ENCODE measurements around the gene NSF.

Gene NSF

DNA sequence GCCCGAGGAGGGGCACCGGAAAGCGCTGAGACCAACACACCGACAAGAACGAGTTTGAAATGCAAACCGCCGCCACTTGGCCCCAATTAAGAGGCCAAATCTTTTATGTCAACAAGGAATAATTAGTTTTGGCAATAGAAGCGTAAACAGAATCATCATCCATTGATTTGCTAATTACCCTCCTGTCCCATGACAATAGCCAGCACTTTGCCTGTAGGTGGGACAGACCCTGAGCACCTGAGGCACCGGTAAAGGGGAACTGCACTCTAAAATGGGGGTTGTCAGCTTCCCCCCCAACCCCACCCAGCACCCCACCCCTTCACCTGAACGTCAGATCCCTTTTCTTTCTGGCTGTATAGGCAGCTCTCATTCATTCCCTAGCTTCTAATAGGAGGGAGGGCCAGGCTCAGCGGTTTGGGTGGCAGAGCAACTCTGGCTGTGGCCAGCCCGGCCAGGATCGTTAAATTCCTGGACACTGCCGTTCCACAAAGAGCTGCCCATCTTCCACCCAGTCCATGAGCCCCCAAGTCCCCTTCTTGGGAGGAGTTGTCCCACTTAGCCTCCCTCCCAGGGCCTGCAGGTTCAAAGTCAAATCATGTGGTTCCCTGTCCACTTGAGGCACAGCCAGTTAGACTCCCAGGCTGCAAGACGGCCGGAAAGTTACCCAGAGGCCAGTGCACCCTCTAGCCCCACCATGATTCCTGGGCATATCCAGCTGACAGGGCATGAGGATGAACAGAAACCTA, 182.2 kb downstream of the NSF start (continued):
- no peak for TF ChIP-seq ZNF202 (tag by site-specific recombination; IDR thresholded peaks at IDR 0.05; ENCODE audit: borderline replicate concordance)
- TF ChIP-seq ZNF701 (tag by site-specific recombination; IDR thresholded peaks at IDR 0.05): no peak
- TF ChIP-seq, protein P1, sequence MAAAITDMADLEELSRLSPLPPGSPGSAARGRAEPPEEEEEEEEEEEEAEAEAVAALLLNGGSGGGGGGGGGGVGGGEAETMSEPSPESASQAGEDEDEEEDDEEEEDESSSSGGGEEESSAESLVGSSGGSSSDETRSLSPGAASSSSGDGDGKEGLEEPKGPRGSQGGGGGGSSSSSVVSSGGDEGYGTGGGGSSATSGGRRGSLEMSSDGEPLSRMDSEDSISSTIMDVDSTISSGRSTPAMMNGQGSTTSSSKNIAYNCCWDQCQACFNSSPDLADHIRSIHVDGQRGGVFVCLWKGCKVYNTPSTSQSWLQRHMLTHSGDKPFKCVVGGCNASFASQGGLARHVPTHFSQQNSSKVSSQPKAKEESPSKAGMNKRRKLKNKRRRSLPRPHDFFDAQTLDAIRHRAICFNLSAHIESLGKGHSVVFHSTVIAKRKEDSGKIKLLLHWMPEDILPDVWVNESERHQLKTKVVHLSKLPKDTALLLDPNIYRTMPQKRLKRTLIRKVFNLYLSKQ (tag by site-specific recombination; IDR thresholded peaks at IDR 0.05; ENCODE audit: borderline replicate concordance): no peak

DNA sequence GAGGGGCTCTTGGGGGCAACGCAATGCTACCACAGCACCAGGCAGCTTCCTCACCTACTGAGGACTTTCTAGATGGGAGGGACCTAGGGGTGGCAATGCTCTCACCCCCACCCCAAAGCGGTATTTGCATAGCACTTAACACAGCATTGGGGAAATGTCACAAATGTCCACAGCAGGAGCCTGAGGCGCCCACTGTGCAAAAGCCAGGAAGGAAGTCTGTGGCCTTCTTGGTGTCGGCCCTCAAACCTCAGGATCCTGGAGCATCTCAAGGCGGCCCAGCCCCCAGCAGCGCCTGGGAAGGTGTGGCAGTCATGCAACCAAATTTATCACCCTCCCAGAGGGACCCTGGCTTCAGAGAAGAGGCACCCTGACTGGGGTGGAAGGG, 182.7 kb downstream of the NSF start:
- TF ChIP-seq ZNF302 (tag by site-specific recombination; IDR thresholded peaks at IDR 0.05; ENCODE audit: low read depth) (no peak), ZIC2 (tag by site-specific recombination; IDR thresholded peaks at IDR 0.05) (peak; percentile 44), ZBTB8A (tag by site-specific recombination; IDR thresholded peaks at IDR 0.05) (no peak)
- Histone ChIP-seq H3K36me3 (ENCODE audit: control insufficient read depth in 2 of 2, insufficient read depth in 1 of 2, low read length in 2 of 2) (peaks cover 0 to 5% of the 10 kb centered on the region in 2 experiments; a peak in 2 of 3 replicates), H3K9me3 (ENCODE audit: control insufficient read depth, insufficient read depth, low read depth, low read length) (no peaks in the 10 kb centered on the region), H3K4me1 (ENCODE audit: control insufficient read depth, insufficient read depth, low read length) (0 out of 2 replicates have a peak, but pooled peaks cover 4% of the 10 kb centered on the region), H3K27ac (ENCODE audit: extremely low read depth, low read depth, low read length) (no peak overlapping the region), H3K4me3 (ENCODE audit: low read depth, low read length) (no peak overlapping the region)
- ChIA-PET POLR2A (interaction anchor here (0.6 kb wide), 1 partner anchor 294 kb away, joined by 4 read pairs; no protein-coding TSS in a partner anchor), CTCF (no interaction called here)

DNA sequence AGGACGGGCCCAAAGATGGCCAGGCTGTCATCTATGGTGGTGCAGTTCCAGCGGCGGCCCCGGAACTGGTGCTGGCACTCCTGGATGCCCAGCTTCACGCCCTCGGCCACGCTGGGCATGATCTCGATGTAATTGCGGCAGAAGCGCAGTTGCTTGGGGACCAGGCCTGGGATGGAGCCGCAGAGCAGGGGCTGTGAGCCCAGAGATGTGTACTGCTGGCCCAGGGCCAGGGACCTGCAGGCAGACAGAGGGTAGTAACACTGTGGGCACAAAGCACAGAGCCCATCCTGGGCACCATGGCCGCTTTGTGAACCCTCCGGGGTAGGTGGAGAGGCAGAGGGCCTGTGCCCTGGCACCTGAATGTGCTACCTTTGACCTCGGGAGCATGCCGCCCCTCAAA, 183.2 kb downstream of the NSF start:
- CTCF ChIA-PET: interaction anchor here (0.8 kb wide), 1 partner anchor 61 kb away, joined by 3 read pairs; no protein-coding TSS in a partner anchor
- Histone ChIP-seq H3K36me3 (ENCODE audit: control insufficient read depth in 2 of 2, insufficient read depth in 1 of 2, low read length in 2 of 2) (peaks cover 0 to under 1% of the 10 kb centered on the region in 2 experiments; a peak in 2 of 3 replicates), H3K4me1 (ENCODE audit: control insufficient read depth, insufficient read depth, low read length) (0 out of 2 replicates have a peak, but pooled peaks cover 4% of the 10 kb centered on the region), H3K27ac (ENCODE audit: extremely low read depth, low read depth, low read length) (no peak overlapping the region), H3K9me3 (ENCODE audit: control insufficient read depth, insufficient read depth, low read depth, low read length) (no peaks in the 10 kb centered on the region), H3K4me3 (ENCODE audit: low read depth, low read length) (no peak overlapping the region)
- TF ChIP-seq, protein P2, sequence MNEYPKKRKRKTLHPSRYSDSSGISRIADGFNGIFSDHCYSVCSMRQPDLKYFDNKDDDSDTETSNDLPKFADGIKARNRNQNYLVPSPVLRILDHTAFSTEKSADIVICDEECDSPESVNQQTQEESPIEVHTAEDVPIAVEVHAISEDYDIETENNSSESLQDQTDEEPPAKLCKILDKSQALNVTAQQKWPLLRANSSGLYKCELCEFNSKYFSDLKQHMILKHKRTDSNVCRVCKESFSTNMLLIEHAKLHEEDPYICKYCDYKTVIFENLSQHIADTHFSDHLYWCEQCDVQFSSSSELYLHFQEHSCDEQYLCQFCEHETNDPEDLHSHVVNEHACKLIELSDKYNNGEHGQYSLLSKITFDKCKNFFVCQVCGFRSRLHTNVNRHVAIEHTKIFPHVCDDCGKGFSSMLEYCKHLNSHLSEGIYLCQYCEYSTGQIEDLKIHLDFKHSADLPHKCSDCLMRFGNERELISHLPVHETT (tag by site-specific recombination; IDR thresholded peaks at IDR 0.05): no peak
- TF ChIP-seq ZNF10 (tag by site-specific recombination; IDR thresholded peaks at IDR 0.05) (no peak), ZNF146 (tag by site-specific recombination; IDR thresholded peaks at IDR 0.05) (no peak), ZNF433 (tag by site-specific recombination; IDR thresholded peaks at IDR 0.05; ENCODE audit: low read depth) (no peak), ZNF514 (tag by site-specific recombination; IDR thresholded peaks at IDR 0.05) (no peak), ZXDB (tag by site-specific recombination; IDR thresholded peaks at IDR 0.05) (no peak), FEZF1 (tag by site-specific recombination; IDR thresholded peaks at IDR 0.05) (no peak), SP2 (tag by site-specific recombination; IDR thresholded peaks at IDR 0.05) (no peak), ZNF707 (tag by site-specific recombination; IDR thresholded peaks at IDR 0.05) (no peak), ZNF600 (tag by site-specific recombination; IDR thresholded peaks at IDR 0.05) (no peak), ZNF121 (tag by site-specific recombination; IDR thresholded peaks at IDR 0.05) (no peak), ZNF777 (tag by site-specific recombination; IDR thresholded peaks at IDR 0.05; ENCODE audit: borderline replicate concordance) (no peak), ZNF335 (tag by site-specific recombination; conservative IDR thresholded peaks at IDR 0.05) (no peak), ZNF660 (tag by site-specific recombination; IDR thresholded peaks at IDR 0.05) (no peak), ZNF133 (tag by site-specific recombination; IDR thresholded peaks at IDR 0.05) (no peak), TRIM28 (IDR thresholded peaks at IDR 0.05; ENCODE audit: borderline replicate concordance, low read length) (no peak)
- TF ChIP-seq, protein P3, sequence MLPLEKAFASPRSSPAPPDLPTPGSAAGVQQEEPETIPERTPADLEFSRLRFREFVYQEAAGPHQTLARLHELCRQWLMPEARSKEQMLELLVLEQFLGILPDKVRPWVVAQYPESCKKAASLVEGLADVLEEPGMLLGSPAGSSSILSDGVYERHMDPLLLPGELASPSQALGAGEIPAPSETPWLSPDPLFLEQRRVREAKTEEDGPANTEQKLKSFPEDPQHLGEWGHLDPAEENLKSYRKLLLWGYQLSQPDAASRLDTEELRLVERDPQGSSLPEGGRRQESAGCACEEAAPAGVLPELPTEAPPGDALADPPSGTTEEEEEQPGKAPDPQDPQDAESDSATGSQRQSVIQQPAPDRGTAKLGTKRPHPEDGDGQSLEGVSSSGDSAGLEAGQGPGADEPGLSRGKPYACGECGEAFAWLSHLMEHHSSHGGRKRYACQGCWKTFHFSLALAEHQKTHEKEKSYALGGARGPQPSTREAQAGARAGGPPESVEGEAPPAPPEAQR (tag by site-specific recombination; IDR thresholded peaks at IDR 0.05): no peak
- TF ChIP-seq, protein P4, sequence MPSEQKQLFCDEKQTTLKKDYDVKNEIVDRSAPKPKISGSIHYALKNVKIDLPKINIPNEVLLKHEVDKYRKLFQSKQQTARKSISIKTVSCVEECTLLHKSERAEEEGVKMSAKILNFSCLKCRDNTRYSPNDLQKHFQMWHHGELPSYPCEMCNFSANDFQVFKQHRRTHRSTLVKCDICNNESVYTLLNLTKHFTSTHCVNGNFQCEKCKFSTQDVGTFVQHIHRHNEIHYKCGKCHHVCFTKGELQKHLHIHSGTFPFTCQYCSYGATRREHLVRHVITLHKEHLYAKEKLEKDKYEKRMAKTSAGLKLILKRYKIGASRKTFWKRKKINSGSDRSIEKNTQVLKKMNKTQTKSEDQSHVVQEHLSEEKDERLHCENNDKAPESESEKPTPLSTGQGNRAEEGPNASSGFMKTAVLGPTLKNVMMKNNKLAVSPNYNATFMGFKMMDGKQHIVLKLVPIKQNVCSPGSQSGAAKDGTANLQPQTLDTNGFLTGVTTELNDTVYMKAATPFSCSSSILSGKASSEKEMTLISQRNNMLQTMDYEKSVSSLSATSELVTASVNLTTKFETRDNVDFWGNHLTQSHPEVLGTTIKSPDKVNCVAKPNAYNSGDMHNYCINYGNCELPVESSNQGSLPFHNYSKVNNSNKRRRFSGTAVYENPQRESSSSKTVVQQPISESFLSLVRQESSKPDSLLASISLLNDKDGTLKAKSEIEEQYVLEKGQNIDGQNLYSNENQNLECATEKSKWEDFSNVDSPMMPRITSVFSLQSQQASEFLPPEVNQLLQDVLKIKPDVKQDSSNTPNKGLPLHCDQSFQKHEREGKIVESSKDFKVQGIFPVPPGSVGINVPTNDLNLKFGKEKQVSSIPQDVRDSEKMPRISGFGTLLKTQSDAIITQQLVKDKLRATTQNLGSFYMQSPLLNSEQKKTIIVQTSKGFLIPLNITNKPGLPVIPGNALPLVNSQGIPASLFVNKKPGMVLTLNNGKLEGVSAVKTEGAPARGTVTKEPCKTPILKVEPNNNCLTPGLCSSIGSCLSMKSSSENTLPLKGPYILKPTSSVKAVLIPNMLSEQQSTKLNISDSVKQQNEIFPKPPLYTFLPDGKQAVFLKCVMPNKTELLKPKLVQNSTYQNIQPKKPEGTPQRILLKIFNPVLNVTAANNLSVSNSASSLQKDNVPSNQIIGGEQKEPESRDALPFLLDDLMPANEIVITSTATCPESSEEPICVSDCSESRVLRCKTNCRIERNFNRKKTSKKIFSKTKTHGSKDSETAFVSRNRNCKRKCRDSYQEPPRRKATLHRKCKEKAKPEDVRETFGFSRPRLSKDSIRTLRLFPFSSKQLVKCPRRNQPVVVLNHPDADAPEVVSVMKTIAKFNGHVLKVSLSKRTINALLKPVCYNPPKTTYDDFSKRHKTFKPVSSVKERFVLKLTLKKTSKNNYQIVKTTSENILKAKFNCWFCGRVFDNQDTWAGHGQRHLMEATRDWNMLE (tag by site-specific recombination; conservative IDR thresholded peaks at IDR 0.05; ENCODE audit: low read depth): no peak
- POLR2A ChIA-PET: no interaction called here
